ENCODE measurements around the gene PCSK9. TPM values are rescaled to one million over a fixed set of nuclear protein-coding genes. Genes with fewer than 3 reads are reported as not detected.
"Not testable (repeated sequence)": the region's sequence is repeated elsewhere in the genome, so short reads cannot be mapped to it uniquely, and the experiment has no call there.

PCSK9 gene
- polyA plus RNA-seq, 1 donor from 2014 or later: not detected

DNA sequence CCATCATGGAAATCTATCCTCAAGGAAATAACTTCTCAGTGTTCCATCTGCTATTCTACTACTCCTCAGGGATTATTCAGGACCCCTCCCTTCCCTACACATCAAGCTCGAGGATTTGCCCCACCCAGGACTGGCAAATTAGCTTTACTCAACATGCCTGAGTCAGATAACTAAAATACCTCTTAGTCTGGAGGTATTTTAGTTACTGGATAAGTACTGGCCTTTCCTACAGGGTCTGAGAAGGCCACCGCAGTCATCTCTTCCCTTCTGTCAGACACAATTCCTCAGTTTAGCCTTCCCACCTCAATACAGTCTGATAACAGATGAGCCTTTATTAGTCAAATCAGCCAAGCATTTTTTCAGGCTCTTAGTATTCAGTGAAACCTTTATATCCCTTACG lies 12.7 kb upstream of the PCSK9 start:
- not testable (repeated sequence) for H3K4me1 Mint-ChIP-seq, H3K27me3 Mint-ChIP-seq, H3K4me3 Mint-ChIP-seq, H3K9me3 Mint-ChIP-seq, H3K36me3 Mint-ChIP-seq, H3K27ac Mint-ChIP-seq

DNA sequence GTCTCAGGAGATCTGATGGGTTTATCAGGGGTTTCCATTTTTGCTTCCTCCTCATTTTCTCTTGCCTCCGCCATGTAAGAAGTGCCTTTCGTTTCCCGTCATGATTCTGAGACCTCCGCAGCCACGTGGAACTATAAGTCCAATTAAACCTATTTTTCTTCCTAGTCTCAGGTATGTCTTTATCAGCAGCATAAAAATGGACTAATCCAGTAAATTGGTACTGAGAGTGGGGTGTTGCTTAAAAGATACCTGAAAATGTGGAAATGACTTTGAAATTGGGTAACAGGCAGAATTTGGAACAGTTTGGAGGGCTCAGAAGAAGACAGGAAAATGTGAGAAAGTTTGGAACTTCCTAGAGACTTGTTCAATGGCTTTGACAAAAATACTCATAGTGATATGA lies 8.2 kb upstream of the PCSK9 start:
- peaks cover 13% of the 10 kb centered on the region for H3K27me3 Mint-ChIP-seq
- not testable (repeated sequence) for H3K27ac Mint-ChIP-seq, H3K36me3 Mint-ChIP-seq, H3K4me3 Mint-ChIP-seq, H3K9me3 Mint-ChIP-seq, H3K4me1 Mint-ChIP-seq

DNA sequence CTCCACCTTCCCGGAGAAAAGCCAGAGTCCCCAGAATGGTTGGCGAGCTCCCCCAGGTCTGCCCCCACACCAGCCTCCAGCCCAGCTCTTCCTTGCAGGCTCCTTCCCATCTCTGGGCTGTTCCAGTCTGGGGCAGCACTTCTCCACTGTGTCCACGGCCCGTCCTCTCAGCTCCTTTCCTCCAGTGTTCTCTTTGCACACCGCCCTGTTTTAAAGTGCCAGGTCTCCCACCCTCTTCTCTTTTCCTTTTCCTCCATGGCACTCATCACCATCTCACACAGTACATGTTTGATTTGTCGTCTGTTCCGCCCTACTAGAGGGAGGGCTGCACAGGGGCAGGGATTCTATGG lies 6.1 kb upstream of the PCSK9 start:
- Mint-ChIP-seq H3K27me3 (peaks cover 28% of the 10 kb centered on the region), H3K4me1 (no peaks in the 10 kb centered on the region), H3K27ac (no peak overlapping the region), H3K9me3 (peaks cover 0 to 3% (median 2%) of the 10 kb centered on the region in 3 donors), H3K36me3 (peaks cover 5% of the 10 kb centered on the region), H3K4me3 (peak overlapping the region in 1 of 4 donors; percentile 70)

DNA sequence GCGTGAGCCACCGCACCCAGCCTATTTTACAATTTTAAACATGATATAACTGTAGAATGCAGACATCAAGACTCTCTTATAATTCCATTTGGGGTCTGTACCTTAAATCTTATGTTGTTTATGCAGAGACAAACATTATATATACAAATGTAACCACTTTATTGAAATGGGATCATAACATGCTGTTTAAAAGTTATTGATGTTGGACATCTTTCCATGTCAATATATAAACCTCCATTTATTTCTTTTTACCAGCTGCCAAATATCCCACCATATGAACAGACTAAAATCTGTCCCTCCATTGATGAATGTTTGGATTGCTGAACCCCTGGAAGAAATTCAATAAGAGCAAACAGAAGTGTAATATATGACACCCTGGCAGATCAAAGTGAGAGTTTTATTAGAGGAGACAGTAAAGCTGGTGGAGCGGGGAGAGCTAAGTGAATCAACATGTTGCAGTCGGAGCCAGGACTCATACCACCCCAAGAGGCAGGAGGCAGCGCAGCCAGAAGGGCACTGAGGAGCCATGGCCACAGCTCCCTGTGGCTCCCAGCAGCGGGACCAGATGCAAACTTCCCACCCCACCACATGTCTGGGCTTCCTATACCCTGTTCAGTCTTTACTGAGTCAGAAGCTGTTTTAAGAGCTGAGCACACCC lies 4.7 kb upstream of the PCSK9 start:
- peaks cover 37% of the 10 kb centered on the region for H3K27me3 Mint-ChIP-seq
- H3K4me1 Mint-ChIP-seq: peaks cover 0 to 1% (median 0%) of the 10 kb centered on the region in 3 donors
- peaks cover 5% of the 10 kb centered on the region for H3K36me3 Mint-ChIP-seq
- peaks cover 0 to 3% (median 2%) of the 10 kb centered on the region in 3 donors for H3K9me3 Mint-ChIP-seq
- H3K4me3 Mint-ChIP-seq: no peak overlapping the region
- no peak overlapping the region for H3K27ac Mint-ChIP-seq

DNA sequence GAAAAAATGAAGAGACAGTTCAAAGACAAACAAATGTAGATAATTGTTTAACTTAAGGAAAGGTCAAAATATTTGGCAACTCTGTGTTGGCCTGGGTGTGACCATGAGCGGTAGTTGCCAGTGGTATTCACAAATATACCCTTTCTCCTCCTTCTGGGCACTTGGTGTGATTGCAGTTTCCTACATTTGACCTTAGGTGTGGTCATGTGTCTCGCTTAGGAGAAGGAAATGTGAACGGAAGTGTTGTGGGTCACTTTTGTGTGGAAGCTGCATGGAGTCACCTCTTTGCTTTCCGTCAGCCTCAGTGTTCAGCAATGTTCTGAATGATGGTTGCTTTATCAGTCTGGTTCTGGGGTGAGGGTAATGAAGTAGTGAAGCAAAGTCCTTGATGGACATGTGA lies 3.4 kb upstream of the PCSK9 start:
- peaks cover 6% of the 10 kb centered on the region for H3K36me3 Mint-ChIP-seq
- peaks cover 0 to 1% (median 0%) of the 10 kb centered on the region in 3 donors for H3K4me1 Mint-ChIP-seq
- H3K27me3 Mint-ChIP-seq: peaks cover 39% of the 10 kb centered on the region
- H3K9me3 Mint-ChIP-seq: peaks cover 0 to 3% (median 2%) of the 10 kb centered on the region in 3 donors
- no peak overlapping the region for H3K4me3 Mint-ChIP-seq
- no peak overlapping the region for H3K27ac Mint-ChIP-seq

DNA sequence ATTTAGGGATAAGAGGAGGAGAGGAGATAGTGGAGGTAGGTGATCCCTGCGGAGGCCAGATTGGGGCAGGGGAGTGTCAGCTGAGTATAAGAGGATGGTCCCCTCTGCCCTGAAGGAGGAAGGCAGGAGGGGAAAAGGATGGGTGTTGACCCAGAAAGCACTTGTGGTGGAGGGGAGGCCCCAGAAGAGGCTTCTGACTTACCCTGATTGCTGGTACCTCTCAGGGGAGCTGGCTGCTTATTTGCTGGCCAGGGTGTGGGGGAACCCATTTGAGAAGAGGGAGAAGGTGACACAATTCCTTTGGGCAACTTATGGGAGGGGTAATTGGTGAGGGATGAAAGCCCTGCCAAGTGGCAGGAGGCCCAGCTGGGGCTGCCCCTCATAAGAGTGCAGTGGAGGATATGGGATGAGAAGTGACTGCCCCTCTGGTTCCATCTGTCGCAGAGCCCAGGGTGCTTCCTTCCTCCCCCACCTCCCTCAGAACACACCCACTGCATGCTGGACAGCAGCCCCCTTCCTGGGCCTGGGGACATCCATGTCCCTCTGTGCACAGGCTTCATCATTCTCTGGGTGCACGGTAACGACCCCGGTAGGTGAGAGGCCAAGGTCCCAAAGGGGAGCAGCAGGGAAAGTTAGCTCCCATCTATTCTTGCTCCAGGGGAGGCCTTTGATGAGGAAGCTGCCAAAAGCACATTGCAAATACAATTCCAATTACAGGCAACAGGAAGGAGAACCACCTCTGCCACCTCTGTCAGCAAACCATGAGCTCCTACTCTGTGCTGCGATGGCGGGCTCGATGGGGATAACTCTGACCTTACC lies 1.4 kb upstream of the PCSK9 start:
- Mint-ChIP-seq H3K27ac (no peak overlapping the region), H3K27me3 (peaks cover 45% of the 10 kb centered on the region), H3K36me3 (peaks cover 6% of the 10 kb centered on the region), H3K4me3 (no peak overlapping the region), H3K4me1 (peaks cover 0 to 1% (median 0%) of the 10 kb centered on the region in 3 donors), H3K9me3 (peaks cover 0 to 3% (median 0%) of the 10 kb centered on the region in 3 donors)

DNA sequence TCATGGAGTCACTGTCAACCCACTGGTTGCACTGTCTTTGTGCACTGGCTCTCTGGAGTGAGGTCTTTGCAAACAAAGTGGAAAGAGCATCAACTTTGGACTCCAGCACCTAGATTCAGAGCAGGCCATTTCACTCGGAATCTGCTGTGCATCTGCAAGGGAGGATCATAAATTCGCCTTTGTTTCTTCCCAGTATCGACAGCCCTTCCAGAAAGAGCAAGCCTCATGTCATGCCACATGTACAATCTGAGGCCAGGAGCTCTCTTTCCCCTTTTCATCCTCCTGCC lies 853 bp upstream of the PCSK9 start:
- Mint-ChIP-seq H3K9me3 (peaks cover 0 to 1% (median 0%) of the 10 kb centered on the region in 3 donors), H3K36me3 (peaks cover 5% of the 10 kb centered on the region), H3K27me3 (peaks cover 42% of the 10 kb centered on the region), H3K27ac (no peak overlapping the region), H3K4me3 (no peak overlapping the region), H3K4me1 (peaks cover 0 to 1% (median 0%) of the 10 kb centered on the region in 3 donors)

DNA sequence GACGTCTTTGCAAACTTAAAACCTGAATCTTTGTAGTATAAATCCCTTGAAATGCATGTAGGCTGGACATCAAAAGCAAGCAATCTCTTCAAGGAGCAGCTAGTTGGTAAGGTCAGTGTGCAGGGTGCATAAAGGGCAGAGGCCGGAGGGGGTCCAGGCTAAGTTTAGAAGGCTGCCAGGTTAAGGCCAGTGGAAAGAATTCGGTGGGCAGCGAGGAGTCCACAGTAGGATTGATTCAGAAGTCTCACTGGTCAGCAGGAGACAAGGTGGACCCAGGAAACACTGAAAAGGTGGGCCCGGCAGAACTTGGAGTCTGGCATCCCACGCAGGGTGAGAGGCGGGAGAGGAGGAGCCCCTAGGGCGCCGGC lies 390 bp upstream of the PCSK9 start:
- Mint-ChIP-seq H3K27ac (no peak overlapping the region), H3K36me3 (peaks cover 7% of the 10 kb centered on the region), H3K9me3 (peaks cover 0 to 1% (median 0%) of the 10 kb centered on the region in 3 donors), H3K4me1 (peaks cover 0 to 1% (median 0%) of the 10 kb centered on the region in 3 donors), H3K4me3 (no peak overlapping the region), H3K27me3 (peaks cover 42% of the 10 kb centered on the region)

DNA sequence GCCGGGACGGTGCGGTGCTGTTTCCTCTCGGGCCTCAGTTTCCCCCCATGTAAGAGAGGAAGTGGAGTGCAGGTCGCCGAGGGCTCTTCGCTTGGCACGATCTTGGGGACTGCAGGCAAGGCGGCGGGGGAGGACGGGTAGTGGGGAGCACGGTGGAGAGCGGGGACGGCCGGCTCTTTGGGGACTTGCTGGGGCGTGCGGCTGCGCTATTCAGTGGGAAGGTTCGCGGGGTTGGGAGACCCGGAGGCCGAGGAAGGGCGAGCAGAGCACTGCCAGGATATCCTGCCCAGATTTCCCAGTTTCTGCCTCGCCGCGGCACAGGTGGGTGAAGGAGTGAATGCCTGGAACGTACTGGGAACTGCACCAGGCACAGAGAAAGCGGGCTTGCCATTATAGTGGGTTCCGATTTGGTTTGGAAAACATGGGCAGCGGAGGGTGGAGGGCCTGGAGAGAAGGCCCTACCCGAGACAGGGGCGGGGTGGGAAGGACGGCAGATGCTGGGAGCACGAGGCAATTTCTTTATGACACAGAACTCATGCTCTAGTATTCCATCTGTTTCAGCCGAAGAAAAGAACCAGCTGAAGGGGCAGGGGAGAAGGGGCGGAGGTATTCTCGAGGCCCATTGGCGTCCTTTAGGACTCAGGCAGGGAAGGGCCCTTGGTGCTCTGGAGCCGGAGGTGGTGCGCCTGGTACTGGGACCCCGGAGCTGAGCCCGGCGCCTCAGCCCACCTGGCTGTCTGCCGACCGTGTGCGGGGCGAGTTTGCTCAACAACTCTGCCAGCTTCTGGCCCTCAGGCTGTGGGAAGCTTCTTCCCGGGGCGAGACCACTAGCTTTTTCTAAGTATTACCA lies 960 bp downstream of the PCSK9 start:
- Mint-ChIP-seq H3K27ac (no peak overlapping the region), H3K27me3 (peaks cover 36% of the 10 kb centered on the region), H3K4me3 (no peak overlapping the region), H3K9me3 (peaks cover 0 to 1% (median 0%) of the 10 kb centered on the region in 3 donors), H3K4me1 (peaks cover 0 to 1% (median 0%) of the 10 kb centered on the region in 3 donors), H3K36me3 (peaks cover 8% of the 10 kb centered on the region)

DNA sequence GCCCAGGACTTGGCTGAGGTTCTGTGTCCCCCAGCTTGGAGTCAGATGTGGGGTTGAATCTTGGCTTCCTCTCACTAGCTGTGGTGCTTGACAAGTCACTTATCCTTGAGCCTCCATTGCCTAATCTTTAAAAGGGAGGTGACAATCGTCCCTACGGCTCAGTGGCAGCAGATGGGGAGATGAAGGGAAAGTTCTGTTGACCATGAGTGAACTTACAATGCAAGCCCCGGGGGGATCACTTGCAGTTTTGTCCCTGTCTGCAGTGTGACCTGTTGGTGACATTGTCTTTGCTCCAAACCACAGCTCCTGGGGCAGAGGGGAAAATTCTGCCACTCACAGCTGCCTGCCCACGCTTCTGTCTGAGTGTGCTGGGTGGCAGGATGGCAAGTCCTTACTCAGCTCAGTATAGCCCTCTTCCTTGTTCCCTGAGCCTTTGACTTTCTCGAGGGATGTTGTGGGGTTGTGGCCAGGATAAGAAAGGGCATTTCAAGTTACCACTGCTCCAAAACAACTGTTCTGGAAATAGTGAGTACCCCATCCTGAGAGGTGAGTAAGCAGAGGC lies 1.7 kb downstream of the PCSK9 start:
- Mint-ChIP-seq H3K36me3 (peaks cover 8% of the 10 kb centered on the region), H3K27ac (no peak overlapping the region), H3K4me1 (peaks cover 0 to 1% (median 0%) of the 10 kb centered on the region in 3 donors), H3K4me3 (no peak overlapping the region), H3K9me3 (peaks cover 0 to 1% (median 0%) of the 10 kb centered on the region in 3 donors), H3K27me3 (peaks cover 37% of the 10 kb centered on the region)

DNA sequence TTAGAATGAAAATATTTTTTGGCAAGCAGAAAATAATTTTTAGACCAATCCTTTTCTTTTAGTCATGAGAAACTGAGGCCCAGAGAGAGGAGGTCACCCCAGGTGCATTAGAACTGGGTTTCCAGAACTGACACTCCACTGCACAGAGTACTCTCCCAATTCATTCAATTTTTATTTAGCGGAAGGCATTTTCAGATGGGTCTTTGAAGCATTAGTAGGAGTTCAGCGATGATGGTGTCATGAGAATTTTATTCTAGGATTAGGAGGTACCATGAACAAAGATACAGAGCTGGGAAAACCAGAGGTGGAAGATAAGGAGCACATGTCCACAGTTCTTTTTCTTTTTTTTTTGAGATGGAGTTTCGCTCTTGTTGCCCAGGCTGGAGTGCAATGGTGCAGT lies 2.3 kb downstream of the PCSK9 start:
- Mint-ChIP-seq H3K9me3 (peaks cover 0 to 1% (median 0%) of the 10 kb centered on the region in 3 donors), H3K27ac (no peak overlapping the region), H3K4me1 (peaks cover 0 to 1% (median 0%) of the 10 kb centered on the region in 3 donors), H3K36me3 (peaks cover 8% of the 10 kb centered on the region), H3K27me3 (peaks cover 33% of the 10 kb centered on the region), H3K4me3 (no peak overlapping the region)

DNA sequence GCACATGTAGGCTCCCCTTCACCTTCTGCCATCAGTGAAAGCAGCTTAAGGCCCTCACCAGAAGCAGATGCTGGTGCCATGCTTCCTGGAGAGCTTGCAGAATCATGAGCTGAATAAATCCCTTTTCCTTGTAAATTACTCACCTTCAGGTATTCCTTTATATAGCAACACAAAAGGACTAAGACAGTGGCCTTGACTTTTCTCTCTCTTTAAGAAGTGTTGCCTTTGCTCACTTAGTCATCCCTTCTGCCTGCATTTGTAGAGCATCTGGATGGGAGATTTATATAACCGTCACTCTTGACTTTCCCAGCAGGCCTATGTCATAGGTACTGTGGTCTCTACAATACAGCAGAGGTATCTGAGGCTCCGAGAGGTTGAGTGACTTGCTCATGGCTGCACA lies 3.7 kb downstream of the PCSK9 start:
- Mint-ChIP-seq H3K27me3 (peaks cover 23% of the 10 kb centered on the region), H3K4me3 (no peak overlapping the region), H3K9me3 (peaks cover 0 to 1% (median 0%) of the 10 kb centered on the region in 3 donors), H3K36me3 (peaks cover 8% of the 10 kb centered on the region), H3K27ac (no peak overlapping the region), H3K4me1 (peaks cover 0 to 1% (median 0%) of the 10 kb centered on the region in 3 donors)

DNA sequence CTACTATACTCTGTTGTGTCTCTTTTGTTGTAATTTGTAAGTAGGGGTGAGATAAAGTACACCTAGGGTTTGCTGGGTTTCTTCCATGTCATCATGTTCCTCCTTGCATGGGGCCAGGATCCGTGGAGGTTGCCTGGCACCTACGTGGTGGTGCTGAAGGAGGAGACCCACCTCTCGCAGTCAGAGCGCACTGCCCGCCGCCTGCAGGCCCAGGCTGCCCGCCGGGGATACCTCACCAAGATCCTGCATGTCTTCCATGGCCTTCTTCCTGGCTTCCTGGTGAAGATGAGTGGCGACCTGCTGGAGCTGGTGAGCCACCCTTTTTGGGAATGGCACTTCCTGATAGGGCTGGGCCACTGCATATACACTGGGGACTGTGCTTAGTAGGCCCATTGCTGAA lies 4.4 kb downstream of the PCSK9 start:
- Mint-ChIP-seq H3K9me3 (peaks cover 0 to 1% (median 0%) of the 10 kb centered on the region in 3 donors), H3K27me3 (peaks cover 20% of the 10 kb centered on the region), H3K27ac (no peak overlapping the region), H3K4me3 (no peak overlapping the region), H3K4me1 (peaks cover 0 to 1% (median 0%) of the 10 kb centered on the region in 3 donors), H3K36me3 (peaks cover 8% of the 10 kb centered on the region)

DNA sequence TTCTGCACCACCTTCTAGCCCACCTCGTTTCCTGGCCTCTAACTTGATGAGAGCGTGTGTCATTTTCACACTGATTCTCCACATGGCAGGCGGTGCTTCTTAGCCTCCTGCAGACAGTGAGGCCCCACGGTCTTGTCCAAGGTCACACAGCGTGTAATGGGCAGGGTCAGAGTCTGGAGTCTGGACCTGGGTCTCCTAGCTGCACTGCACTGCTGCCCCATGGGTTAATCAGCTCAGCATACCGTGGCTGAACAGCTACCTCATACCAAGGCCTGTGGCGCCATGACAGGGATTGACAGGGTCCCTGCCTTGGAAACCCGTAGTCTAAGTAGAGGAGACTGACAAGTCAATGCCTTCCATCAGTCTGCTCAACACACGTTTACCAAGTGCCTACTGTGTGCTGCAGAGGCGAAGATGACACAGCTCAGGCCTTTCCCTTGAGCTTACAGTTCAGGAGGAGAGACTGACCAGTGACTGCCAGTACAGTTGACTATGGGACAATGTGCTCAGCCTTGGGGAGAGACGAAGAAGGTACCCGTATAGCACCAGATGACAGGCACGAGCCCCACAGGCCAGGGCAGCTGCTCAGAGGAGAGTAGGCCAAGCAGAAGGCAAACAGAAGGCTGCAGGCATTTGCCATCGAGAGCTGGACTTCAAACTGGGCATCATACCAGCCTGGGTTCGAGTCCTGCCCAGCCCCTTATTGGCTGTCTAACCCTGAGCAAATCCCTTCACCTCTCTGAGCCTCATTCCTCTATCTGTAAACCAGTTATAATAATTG lies 5.5 kb downstream of the PCSK9 start:
- H3K27ac Mint-ChIP-seq: no peak overlapping the region
- peaks cover 0 to 1% (median 0%) of the 10 kb centered on the region in 3 donors for H3K9me3 Mint-ChIP-seq
- no peaks in the 10 kb centered on the region for H3K4me1 Mint-ChIP-seq
- peaks cover 8% of the 10 kb centered on the region for H3K36me3 Mint-ChIP-seq
- H3K4me3 Mint-ChIP-seq: no peak overlapping the region
- peaks cover 13% of the 10 kb centered on the region for H3K27me3 Mint-ChIP-seq
